Measurements from ENCODE around the gene LSR.
"Not testable (repeated sequence)": the region's sequence is repeated elsewhere in the genome, so short reads cannot be mapped to it uniquely, and the experiment has no call there.

The LSR gene

GRCh38 chr19:35220315-35220921, 28.4 kb upstream of the LSR start:
- no peak for TF ChIP-seq CTCF (IDR thresholded peaks at IDR 0.05; ENCODE audit: extremely low read depth, missing control alignments)
- no peak for DNase-seq (ENCODE audit: low spot score)

GRCh38 chr19:35220973-35221590, 27.7 kb upstream of the LSR start:
- not testable (repeated sequence) for DNase-seq (ENCODE audit: low spot score)

GRCh38 chr19:35222373-35223015, 26.3 kb upstream of the LSR start:
- no peak for TF ChIP-seq CTCF (IDR thresholded peaks at IDR 0.05; ENCODE audit: extremely low read depth, missing control alignments)
- DNase-seq (ENCODE audit: low spot score) = no peak

- DNase-seq (ENCODE audit: low spot score) = no peak
- no peak for TF ChIP-seq CTCF (IDR thresholded peaks at IDR 0.05; ENCODE audit: extremely low read depth, missing control alignments)
These were observed 25.6 kb upstream of the LSR start for GRCh38 chr19:35223084-35223790.

- no peak for DNase-seq (ENCODE audit: low spot score)
- no peak for TF ChIP-seq CTCF (IDR thresholded peaks at IDR 0.05; ENCODE audit: extremely low read depth, missing control alignments)
These were observed 24.8 kb upstream of the LSR start for GRCh38 chr19:35223862-35224505.

GRCh38 chr19:35224681-35225571, 23.9 kb upstream of the LSR start:
- no peak for TF ChIP-seq CTCF (IDR thresholded peaks at IDR 0.05; ENCODE audit: extremely low read depth, missing control alignments)
- DNase-seq (ENCODE audit: low spot score) = no peak

- DNase-seq (ENCODE audit: low spot score) = no peak
- no peak for TF ChIP-seq CTCF (IDR thresholded peaks at IDR 0.05; ENCODE audit: extremely low read depth, missing control alignments)
These were observed 22.9 kb upstream of the LSR start for GRCh38 chr19:35225951-35226350.

All from GM20000 (cell line).